ENCODE results near the gene LDLRAP1.

Gene LDLRAP1

GRCh38 chr1:25608488-25609178, 65.2 kb downstream of the LDLRAP1 start:
- DNase-seq = peak; percentile 56

DNA sequence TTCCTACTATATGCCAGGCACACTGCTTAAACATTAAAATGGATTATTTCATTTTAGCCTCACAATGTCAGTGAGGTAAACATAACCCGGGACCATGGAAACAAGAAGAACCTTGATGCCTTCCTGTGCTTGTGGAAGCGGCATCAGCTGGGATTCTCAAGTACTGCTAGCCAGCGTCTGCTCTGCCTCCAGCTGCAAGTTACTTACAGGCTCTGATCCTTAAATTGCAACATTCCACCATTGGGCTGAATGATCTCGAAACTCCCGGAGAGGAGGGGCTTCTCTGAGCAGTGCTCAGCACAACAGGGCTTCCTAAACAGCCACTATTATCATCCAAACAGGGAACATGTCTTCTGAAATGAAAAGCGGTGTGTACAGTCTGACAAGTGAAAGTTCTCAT, 66.5 kb downstream of the LDLRAP1 start:
- DNase-seq = no peak

DNA sequence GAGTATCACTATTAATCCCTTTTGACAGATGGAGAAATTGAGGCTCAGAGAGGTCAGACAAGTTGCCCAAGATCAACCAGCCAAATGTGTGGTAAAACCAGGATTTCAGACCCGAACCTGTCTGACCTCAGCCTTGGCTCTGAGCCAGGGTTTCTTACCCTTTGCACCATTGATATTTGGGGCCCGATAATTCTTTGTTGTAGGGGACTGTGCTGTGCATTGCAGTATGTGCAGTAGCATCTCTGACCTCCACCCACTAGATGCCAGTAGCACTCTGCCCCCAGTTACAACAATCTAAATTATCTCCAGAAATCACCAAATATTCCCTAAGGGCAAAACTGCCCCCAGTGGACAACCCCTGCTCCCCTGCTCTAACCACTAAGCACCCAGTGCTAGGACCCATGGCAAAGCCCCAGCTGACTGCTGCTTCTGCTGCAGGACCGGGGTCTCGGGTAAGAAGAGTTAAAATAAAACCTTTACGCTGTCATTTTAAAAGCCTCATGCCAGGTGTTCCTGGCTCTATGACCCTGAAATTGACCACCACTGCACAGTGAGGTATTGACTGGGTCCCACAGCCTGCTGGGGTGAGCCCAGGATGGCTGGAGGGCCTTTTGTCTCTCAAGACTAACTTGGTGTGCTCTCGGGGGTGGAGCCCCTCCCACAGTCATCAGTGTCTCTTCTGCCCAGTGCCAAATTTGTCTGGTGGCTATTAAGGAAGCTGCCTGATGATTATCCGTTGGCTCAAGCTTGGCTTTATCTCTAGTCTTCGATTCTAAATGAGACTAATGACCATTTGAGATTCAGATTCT, 67.6 kb downstream of the LDLRAP1 start:
- DNase-seq = no peak

DNA sequence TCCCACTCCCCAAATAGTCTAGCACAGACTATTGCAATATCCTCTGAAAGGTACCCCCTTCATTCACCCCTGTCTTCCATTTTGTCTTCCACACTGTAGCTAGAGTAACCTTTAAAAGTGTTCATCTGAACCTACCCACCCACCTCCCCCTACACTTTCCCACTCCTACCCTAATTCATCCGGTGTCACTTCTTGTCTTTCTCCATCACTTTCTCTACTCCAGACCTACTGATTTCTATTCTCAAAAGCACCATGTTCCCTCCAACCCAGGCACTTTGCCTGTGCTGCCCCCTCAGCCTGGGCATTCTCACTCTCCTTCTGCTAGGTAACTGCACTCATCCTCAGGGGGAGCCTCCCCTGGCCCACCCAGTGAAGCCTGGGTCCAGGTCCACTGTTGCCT, 68.4 kb downstream of the LDLRAP1 start:
- no peak for DNase-seq

- no peak for DNase-seq
Observed at GRCh38 chr1:25612421-25612820, 69.0 kb downstream of the LDLRAP1 start.

DNA sequence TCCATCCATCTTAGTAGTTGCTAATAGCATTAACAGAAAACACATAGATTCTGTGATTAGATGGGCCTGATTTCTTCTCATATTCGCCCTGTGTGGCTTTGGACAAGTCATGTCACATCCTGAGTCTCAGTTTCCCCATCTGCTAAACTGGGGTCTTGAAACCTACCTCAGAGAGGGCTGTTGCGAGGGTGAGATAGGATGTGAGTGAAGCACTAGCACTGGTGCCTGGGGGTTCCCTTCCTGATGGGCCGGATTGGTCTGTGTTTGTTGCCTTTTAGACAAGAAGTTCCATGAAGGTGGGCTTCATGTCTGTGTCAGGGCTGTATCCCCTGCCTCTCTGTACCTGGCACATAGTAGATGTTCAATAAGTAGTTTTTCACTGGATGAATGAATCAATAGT, 69.7 kb downstream of the LDLRAP1 start:
- DNase-seq = no peak

GRCh38 chr1:25614501-25615171, 71.2 kb downstream of the LDLRAP1 start:
- DNase-seq = no peak

DNA sequence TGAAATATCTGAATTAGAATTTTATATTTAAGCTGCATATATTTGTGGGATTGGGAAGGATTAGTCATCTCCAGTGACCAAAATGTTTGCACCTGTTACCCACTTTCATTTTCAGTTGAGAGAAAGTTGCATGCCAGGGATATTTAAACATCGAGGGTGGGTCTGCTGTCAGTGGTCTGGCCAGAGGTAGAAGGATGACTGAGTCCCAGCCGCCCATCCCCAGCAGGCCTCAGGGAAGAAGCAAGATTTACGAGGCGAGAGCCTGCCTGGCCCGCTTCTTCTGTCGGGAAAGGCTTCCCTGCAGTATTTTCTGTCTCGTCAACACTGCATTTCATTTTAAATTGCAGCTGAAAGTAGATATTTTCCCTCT, 71.8 kb downstream of the LDLRAP1 start:
- no peak for DNase-seq

- DNase-seq = peak; percentile 25
Observed at GRCh38 chr1:25615563-25616094, 72.2 kb downstream of the LDLRAP1 start.

DNA sequence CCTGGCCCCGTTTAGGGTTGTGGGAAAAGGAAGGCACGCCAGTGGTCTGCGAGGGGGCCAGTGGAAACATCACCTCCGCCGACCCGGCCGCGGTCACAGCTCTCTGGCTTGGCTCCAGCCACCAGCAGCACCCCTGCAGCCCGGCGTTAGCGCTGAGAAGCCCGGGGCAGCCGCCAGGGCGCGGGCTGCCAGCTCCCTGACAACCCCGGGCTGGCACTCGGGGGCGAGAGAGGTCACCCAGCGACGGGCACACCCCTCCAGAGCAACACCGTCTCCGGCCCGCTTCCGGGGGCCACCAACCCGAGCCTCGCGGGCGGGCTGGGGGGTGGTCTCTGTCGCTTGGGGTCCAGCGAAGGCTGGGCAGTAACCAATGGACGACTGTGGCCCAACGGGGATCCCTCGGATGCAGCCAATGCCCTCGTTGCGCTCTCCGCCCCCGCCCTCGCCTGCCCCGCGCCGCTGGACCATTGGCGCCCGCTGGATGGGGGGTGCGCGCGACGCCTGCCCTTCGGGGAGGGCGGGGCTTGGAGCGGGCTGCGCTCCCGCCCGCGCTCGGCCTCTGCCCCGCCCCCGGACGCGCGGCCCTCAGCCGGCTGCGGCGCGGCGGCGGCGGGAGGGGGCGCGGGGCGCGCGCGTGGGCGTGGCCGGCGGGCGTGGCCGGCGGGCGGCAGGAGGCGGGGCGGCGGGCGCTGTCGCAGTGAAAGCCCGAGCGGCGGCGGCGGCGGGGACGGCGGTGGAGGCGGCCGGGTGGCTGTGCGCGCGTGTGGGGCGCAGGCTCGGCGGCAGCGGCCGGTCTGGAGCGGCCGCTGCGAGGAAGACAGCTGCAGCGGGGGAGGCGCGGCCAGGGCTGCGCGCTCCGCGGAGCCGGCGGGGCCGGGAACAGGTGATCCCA, 72.9 kb downstream of the LDLRAP1 start, which contains the start of gene MAN1C1:
Gene MAN1C1, plus strand, starts transcription at position 697 of the 892 bp plus-strand sequence. CDS start 1,007 bp downstream, outside the sequence.
- DNase-seq = peak; percentile 91

DNA sequence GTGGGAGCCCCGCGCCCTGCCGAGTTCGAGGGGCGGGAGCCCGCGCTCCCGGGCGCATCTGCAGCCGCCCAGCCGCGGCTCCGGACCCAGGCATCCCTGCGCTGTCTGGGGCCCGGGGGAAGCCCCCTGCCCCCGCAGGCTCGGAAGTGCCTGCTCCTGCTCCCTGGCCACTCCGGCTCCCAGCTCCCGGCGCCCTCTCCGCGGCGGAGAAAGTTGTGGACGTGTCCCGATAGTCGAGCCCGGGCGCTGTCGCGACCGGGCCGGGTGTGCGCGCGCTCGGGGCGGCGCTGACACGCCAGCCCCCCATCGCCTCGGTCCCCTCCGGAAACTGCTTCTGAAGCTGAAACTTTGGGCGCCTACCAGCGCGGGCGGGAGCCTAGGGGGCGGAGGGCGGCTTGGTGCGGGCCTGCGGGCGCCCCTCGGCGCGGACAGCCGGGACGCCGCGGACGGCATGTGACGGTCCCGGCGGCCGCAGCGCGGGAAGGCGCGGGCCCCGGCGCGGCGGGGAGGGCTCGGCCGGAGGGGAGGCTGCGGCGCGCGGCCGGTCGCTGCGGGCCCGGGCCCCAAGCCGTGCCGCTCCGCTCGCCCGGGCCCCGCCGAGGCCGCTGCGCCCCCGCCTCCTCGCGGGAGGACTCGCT, 73.7 kb downstream of the LDLRAP1 start:
- peak; percentile 68 for DNase-seq

DNA sequence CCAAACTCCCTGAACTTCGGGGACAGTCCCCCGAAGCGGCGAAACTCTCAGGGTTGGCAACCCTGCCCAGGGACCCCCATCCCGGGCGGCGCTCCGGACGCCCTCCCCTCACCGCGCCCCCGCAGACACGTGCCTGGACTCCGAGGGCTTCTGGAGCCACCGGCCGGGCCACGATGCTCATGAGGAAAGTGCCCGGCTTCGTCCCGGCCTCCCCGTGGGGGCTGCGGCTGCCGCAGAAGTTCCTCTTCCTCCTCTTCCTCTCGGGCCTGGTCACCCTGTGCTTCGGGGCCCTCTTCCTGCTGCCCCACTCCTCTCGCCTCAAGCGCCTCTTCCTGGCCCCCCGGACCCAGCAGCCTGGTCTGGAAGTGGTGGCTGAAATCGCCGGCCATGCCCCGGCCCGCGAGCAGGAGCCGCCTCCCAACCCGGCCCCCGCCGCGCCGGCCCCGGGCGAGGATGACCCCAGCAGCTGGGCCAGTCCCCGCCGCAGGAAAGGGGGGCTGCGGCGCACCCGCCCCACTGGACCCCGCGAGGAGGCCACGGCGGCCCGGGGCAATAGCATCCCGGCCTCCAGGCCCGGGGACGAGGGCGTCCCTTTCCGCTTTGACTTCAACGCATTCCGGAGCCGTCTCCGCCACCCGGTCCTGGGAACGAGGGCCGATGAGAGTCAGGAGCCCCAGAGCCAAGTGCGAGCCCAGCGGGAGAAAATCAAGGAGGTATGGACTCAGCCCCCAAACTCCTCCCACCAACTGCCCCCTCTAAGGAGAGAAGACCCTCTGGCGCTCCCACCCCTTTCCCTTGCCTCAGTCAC, 74.4 kb downstream of the LDLRAP1 start:
- DNase-seq = peak; percentile 58

GRCh38 chr1:25618433-25618808, 75.0 kb downstream of the LDLRAP1 start:
- DNase-seq = peak; percentile 44
